ENCODE data around the gene C1QTNF1.

DNA sequence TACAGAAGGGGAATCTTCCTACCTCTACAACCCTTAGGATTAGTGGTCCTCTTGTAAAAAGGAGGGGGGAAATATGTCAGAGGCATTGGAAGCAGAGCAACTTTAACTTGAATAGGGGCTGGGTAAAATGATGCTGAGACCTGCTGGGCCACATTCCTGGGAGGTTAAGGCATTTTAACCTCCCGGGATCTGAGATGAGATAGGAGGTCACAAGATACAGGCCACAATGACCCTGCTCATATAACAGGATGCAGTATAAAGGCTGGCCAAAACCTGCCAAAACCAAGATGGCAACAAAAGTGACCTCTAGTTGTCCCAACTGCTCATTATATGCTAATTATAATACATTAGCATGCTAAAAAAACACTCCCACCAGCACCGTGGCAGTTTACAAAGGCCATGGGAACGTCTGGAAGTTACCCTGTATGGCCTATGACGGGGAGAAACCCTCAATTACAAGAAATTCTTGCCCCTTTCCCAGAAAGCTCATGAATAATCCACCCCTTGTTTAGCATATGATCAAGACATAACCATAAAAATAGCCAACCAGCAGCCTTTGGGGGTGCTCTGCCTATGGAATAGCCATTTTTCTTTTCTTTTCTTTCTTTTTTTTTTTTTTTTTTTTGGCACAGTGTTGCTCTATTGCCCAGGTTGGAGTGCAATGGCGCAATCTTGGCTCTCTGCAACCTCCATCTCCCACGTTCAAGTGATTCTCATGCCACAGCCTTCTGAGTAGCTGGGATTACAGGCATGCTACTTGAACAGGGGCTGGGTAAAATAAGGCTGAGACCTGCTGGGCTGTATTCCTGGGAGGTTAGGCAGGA is 6.2 kb upstream of the C1QTNF1 start:
- TF ChIP-seq EZH2 (IDR thresholded peaks at IDR 0.05; ENCODE audit: borderline replicate concordance, insufficient read depth, low read depth, low read length, poor library complexity, severe bottlenecking): no peak
- TF ChIP-seq, protein P1, sequence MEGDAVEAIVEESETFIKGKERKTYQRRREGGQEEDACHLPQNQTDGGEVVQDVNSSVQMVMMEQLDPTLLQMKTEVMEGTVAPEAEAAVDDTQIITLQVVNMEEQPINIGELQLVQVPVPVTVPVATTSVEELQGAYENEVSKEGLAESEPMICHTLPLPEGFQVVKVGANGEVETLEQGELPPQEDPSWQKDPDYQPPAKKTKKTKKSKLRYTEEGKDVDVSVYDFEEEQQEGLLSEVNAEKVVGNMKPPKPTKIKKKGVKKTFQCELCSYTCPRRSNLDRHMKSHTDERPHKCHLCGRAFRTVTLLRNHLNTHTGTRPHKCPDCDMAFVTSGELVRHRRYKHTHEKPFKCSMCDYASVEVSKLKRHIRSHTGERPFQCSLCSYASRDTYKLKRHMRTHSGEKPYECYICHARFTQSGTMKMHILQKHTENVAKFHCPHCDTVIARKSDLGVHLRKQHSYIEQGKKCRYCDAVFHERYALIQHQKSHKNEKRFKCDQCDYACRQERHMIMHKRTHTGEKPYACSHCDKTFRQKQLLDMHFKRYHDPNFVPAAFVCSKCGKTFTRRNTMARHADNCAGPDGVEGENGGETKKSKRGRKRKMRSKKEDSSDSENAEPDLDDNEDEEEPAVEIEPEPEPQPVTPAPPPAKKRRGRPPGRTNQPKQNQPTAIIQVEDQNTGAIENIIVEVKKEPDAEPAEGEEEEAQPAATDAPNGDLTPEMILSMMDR (IDR thresholded peaks at IDR 0.05): no peak

All from B cell (primary cell).